Measurements from ENCODE around the gene AASDH.

Gene AASDH

GRCh38 chr4:56311299-56311975, 75.9 kb downstream of the AASDH start:
- Histone ChIP-seq H3K4me2 (ENCODE audit: low read depth, low read length, poor library complexity, severe bottlenecking) (no peak overlapping the region), H3K9me3 (ENCODE audit: insufficient read depth, low read depth, low read length) (no peaks in the 10 kb centered on the region), H3K4me3 (ENCODE audit: low read length, poor library complexity, severe bottlenecking) (no peak overlapping the region), H2AFZ (ENCODE audit: low read length) (no peak overlapping the region), H3K4me1 (ENCODE audit: insufficient read depth, low read length, poor library complexity, severe bottlenecking) (no peaks in the 10 kb centered on the region), H3K9ac (ENCODE audit: low read depth, low read length, poor library complexity, severe bottlenecking) (no peak overlapping the region), H4K20me1 (ENCODE audit: insufficient read depth, low read length, poor library complexity, severe bottlenecking) (no peaks in the 10 kb centered on the region), H3K79me2 (ENCODE audit: insufficient read depth, low read length) (no peaks in the 10 kb centered on the region), H3F3A (ENCODE audit: low read depth) (no peaks in the 10 kb centered on the region), H3K36me3 (ENCODE audit: insufficient read depth, low read length) (no peaks in the 10 kb centered on the region), H3K9me2 (replicated peaks; ENCODE audit: low read depth, low read length) (no peaks in the 10 kb centered on the region), H3K27me3 (ENCODE audit: insufficient read depth, low read length, poor library complexity, severe bottlenecking) (no peaks in the 10 kb centered on the region)
- TF ChIP-seq EZH2phosphoT487 (IDR thresholded peaks at IDR 0.05; ENCODE audit: borderline replicate concordance), result no peak
- no peak for TF ChIP-seq CTCF (conservative IDR thresholded peaks at IDR 0.05; ENCODE audit: low read length)

- no peaks in the 10 kb centered on the region for H3F3A ChIP-seq (ENCODE audit: low read depth)
- no peak overlapping the region for H3K9ac ChIP-seq (ENCODE audit: low read depth, low read length, poor library complexity, severe bottlenecking)
- no peak overlapping the region for H3K4me2 ChIP-seq (ENCODE audit: low read depth, low read length, poor library complexity, severe bottlenecking)
- H3K27me3 ChIP-seq (ENCODE audit: insufficient read depth, low read length, poor library complexity, severe bottlenecking), result no peaks in the 10 kb centered on the region
- H3K79me2 ChIP-seq (ENCODE audit: insufficient read depth, low read length), result no peaks in the 10 kb centered on the region
- H3K36me3 ChIP-seq (ENCODE audit: insufficient read depth, low read length), result no peaks in the 10 kb centered on the region
- no peak overlapping the region for H2AFZ ChIP-seq (ENCODE audit: low read length)
- no peak overlapping the region for H3K4me3 ChIP-seq (ENCODE audit: low read length, poor library complexity, severe bottlenecking)
- TF ChIP-seq CTCF (conservative IDR thresholded peaks at IDR 0.05; ENCODE audit: low read length) (no peak), EZH2phosphoT487 (IDR thresholded peaks at IDR 0.05; ENCODE audit: borderline replicate concordance) (no peak)
- H3K9me2 ChIP-seq (replicated peaks; ENCODE audit: low read depth, low read length), result no peaks in the 10 kb centered on the region
- H3K4me1 ChIP-seq (ENCODE audit: insufficient read depth, low read length, poor library complexity, severe bottlenecking), result no peaks in the 10 kb centered on the region
- H3K9me3 ChIP-seq (ENCODE audit: insufficient read depth, low read depth, low read length), result no peaks in the 10 kb centered on the region
- no peaks in the 10 kb centered on the region for H4K20me1 ChIP-seq (ENCODE audit: insufficient read depth, low read length, poor library complexity, severe bottlenecking)
Measured at GRCh38 chr4:56310401-56311125, 76.7 kb downstream of the AASDH start.

- Histone ChIP-seq H3K9me3 (ENCODE audit: insufficient read depth, low read depth, low read length) (no peaks in the 10 kb centered on the region), H3K27me3 (ENCODE audit: insufficient read depth, low read length, poor library complexity, severe bottlenecking) (no peaks in the 10 kb centered on the region), H3K4me1 (ENCODE audit: insufficient read depth, low read length, poor library complexity, severe bottlenecking) (no peaks in the 10 kb centered on the region), H3K4me2 (ENCODE audit: low read depth, low read length, poor library complexity, severe bottlenecking) (no peak overlapping the region), H3K79me2 (ENCODE audit: insufficient read depth, low read length) (no peaks in the 10 kb centered on the region), H3F3A (ENCODE audit: low read depth) (no peaks in the 10 kb centered on the region), H3K36me3 (ENCODE audit: insufficient read depth, low read length) (no peaks in the 10 kb centered on the region), H3K4me3 (ENCODE audit: low read length, poor library complexity, severe bottlenecking) (no peak overlapping the region), H3K9me2 (replicated peaks; ENCODE audit: low read depth, low read length) (no peaks in the 10 kb centered on the region), H2AFZ (ENCODE audit: low read length) (no peak overlapping the region; the same call in 1 of the 2 replicates), H4K20me1 (ENCODE audit: insufficient read depth, low read length, poor library complexity, severe bottlenecking) (no peaks in the 10 kb centered on the region), H3K9ac (ENCODE audit: low read depth, low read length, poor library complexity, severe bottlenecking) (no peak overlapping the region)
- TF ChIP-seq CTCF (conservative IDR thresholded peaks at IDR 0.05; ENCODE audit: low read length) (no peak), EZH2phosphoT487 (IDR thresholded peaks at IDR 0.05; ENCODE audit: borderline replicate concordance) (no peak)
Measured at GRCh38 chr4:56308384-56308783, 78.9 kb downstream of the AASDH start.

All from Loucy (cell line).